ENCODE data around the gene RBPJL.

The RBPJL gene

DNA sequence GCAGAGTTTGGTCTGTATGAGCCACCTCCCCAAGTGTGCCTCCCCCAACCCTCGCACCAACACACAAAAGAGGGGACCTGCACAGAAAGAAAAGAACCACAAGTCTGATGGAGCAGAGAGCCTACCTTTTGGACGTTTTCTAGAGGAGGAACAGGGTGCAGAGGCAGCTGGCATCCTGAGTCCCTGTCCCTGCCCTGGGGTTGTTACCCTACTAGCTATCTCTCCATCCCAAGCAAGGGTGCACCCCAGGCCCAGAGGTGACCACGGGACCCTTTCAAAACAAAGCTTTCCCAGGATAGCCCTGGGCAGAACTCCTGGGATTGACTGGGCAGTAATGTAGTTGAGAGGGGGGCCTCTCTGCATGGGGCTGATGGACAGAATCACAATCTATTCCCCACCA is 11.2 kb downstream of the RBPJL start:
- DNase-seq (ENCODE audit: low spot score) = no peak

- DNase-seq (ENCODE audit: low spot score) = no peak
These were observed 11.8 kb downstream of the RBPJL start for GRCh38 chr20:45318386-45318939.

DNA sequence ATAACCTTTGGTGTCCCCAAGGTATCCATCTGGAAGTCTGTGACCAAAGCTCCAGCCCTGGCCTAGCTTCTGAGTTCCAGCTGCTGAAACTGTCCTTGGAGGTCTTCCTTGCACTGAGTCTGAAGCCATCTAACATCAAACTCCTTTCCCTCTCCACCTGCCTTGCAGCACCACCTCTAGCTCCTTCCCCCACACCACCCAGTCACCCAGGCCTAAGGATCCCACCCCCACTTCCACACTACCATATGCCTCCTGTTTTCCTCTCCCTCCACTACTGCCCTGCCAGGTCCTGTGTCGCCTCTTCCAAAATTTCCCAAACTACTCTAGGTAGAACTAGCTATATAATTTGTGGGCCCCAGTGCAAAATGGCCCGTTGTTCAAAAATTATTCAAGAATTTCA is 12.3 kb downstream of the RBPJL start:
- DNase-seq (ENCODE audit: low spot score) = no peak

DNA sequence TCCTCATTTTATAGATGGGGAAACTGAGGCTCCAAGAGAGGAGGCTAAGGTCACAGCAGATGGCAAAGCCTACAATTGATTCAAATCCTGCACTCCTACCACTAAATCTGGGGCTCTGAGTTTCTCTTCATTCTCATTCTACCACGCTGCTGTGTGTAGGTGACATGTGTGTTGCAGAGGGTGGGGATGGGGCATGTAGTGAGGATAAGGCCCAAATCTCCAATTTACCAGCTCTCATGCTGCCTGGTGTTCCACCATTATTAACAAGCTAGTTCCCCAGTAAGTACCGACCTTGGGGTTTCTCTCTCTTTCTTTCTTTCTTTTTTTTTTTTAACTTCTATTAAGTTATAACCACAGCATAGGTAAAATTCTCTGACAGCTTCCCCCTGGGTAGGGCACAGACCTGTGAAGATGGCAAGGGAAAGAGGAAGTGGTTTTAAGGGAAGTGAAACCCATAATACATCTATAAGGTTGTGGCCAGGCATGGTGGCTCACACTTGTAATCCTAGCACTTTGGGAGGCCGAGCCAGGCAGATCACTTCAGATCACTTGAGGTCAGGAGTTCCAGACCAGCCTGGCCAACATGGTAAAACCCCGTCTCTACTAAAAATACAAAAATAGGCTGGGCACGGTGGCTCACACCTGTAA is 14.4 kb downstream of the RBPJL start:
- peak; percentile 21 for DNase-seq (ENCODE audit: low spot score)

DNA sequence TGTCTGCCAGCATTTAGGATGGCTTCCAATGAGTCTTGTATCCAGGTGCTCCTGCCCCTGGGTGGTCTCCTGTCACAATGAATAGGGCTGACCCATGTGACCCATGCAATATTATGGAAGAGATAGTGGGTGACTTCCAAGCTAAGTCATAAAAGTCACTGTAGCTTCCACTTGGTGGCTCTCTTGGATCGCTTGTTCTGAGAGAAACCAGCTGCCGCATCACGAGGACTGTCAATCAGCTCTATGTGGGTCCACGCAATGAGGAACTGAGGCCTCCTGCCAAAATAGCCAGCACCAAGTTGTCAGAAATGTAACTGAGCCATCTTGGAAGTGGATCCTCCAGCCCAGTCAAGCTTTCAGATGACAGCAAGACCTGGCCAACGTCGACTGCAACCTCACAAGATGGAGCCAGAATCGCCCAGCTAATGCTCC is 16.3 kb downstream of the RBPJL start:
- DNase-seq (ENCODE audit: low spot score) = peak; percentile 7

GRCh38 chr20:45323731-45324130 is 17.1 kb downstream of the RBPJL start:
- no peak for DNase-seq (ENCODE audit: low spot score)

DNA sequence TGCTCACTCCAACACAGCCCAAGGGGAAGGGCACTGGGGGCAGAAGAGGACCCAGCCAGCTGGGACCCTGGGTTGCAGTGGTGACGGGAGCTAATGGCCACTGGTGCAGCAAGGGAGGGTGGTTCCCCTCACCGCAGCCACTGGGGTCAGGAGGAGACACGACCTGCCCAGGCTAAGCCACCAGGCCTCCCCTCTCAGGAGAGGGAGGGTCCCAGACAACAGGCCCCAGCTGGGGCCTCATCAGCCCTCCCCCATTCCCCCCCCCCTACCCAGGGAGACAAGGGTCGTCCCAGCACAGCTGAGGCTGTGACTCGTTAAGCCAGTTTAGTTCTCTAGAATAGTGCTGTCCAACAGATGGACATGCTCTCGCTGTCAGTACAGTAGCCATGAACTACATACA is 18.7 kb downstream of the RBPJL start:
- DNase-seq (ENCODE audit: low spot score) = no peak

DNA sequence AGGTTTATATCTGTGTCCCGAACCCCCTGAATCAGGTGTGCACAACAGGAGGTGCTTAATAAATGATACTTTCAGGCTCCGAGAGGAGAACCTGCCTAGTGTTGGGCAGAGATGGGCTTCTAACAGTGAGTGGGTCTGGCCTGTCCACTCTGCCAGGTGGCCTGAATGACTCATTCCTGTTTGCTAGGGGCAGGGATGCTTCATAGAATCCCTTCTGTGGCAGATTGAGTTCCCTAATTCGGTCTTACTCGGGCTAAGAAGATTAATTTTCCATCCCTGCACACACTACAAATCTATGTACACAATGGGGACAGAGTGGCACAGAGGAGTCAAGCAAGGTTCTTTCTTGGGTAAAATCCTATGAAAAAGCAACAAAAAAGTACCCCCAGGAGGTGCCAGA is 21.8 kb downstream of the RBPJL start:
- DNase-seq (ENCODE audit: low spot score) = no peak

DNA sequence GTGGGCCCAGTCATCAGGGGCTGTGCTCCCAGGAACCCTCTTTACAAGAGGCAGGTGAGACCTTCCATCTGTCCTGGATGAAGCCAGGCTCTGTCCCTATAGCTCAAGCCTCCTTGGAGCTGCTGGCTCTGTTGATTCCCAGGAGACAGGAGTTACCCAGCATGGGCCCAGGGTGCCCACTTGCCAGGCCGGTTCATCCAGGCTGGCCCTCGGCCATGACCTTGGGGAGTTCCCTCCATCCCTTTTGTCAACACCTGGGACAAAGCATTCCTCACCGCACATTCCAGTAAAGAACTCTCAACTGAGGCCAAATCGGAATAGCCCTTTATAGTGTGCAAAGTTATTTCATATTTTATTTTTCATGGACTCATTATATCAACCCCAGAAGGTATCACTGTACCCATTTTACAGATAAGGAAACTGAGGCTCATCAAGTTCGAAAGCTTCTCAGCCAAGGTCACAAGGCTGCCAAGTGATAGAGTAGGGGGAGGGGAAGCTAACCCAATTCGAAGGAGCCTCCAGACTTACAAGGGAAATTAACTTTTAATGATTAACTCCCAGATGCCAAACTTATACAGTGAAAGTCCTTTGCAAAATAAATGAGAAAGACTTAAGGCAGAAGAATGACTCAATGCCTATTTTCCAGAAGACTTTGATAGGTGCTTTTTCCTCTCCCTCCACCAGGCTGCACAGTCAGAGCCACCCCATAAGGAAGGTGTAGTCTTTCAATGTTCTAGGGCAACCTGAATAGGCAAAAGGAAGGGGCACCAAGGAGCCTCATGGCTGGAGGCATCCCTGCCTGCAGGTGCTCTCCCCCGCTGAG is 23.1 kb downstream of the RBPJL start:
- no peak for DNase-seq (ENCODE audit: low spot score)

DNA sequence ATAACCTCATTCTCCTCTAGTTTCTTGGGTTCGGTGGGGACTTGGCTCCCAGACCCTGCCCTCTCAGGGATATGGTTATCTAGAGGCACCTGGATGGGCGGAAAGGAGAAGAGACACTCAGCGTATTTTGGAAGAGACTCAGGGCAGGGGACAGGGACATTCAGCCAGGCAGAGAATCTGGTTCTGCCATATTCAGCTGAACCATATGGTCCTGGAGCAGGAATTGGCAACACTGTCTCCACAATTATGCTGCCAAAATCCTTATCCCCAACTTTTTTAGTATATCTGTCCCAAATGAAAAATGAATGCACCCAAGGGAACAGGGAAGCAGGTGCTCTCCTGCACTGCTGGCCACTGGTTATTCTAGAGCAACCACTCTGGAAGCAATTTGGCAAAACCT is 23.8 kb downstream of the RBPJL start:
- no peak for DNase-seq (ENCODE audit: low spot score)

DNA sequence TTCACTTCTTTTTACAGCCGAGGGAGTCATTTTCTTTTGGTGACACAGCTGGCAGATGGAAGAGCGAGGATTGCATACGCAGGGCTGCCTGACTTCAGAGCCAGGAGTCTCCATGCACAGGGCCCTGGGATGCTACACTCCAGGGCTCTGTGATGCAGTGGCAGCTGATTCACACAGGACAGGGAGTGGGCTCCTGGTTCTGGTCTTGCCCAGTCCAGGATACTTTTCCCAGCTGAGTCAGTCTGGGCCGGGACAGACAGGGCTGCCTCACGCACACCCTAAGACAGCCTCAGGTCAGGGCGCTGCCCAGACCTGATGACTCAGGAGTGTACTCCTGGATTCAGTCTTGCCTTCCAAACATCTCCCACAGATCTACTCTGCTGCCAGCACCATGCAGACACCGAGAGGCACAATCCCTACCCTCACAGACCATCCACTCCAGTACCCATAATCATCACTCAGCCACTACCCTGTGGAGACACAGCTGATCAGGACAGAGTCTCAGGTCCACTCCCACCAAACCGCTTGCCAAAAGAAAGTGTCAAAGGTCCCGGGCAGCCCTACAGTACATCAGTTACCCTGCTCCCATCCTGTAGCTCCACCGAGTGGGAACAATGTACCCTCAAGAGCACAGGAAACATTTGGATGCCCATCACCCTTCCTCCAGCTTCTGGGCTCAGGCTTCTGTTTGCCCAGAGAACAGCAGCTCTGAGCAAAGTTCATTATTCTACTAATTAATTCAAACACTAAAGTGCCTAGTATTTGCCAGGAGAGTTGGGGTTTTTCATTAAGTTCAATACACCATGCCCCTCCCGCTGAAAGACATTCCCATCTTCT is 30.1 kb downstream of the RBPJL start:
- DNase-seq (ENCODE audit: low spot score) = no peak

DNA sequence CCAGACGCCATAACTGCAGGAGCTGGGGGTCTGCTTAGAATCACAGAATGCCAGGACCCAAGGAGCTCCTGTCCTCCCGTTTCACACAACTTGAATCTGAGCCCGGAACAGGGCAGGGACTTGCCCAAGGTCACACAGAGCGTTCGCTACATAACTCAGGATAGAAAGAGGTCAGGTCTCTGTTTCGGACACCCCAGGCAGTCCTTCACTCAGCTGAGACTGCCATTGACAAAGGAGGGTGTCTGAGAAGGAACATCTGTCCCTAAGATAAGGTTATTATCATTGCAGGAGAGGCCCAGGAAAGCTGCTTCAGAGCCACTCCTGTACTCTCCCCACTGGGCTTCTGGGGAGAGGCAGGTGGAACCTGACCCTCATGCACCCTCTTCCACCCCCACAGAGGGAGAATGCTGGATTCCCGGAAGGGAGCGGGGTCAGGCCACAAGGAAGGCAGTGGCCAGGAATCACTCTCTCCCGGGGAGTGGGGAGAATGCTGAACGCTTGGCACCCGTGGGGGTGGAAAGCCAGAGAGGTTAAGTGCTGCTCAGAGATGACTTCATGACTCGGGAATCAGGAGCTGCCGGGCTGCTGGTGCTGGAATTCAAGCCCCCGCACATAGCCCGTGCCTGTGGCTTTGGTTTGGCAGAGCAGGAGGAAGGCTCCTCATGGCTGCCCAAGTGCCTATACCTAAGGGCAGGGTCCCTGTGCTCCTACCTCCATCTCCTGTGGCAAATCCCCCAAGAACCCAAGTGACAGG is 30.9 kb downstream of the RBPJL start:
- DNase-seq (ENCODE audit: low spot score) = no peak

DNA sequence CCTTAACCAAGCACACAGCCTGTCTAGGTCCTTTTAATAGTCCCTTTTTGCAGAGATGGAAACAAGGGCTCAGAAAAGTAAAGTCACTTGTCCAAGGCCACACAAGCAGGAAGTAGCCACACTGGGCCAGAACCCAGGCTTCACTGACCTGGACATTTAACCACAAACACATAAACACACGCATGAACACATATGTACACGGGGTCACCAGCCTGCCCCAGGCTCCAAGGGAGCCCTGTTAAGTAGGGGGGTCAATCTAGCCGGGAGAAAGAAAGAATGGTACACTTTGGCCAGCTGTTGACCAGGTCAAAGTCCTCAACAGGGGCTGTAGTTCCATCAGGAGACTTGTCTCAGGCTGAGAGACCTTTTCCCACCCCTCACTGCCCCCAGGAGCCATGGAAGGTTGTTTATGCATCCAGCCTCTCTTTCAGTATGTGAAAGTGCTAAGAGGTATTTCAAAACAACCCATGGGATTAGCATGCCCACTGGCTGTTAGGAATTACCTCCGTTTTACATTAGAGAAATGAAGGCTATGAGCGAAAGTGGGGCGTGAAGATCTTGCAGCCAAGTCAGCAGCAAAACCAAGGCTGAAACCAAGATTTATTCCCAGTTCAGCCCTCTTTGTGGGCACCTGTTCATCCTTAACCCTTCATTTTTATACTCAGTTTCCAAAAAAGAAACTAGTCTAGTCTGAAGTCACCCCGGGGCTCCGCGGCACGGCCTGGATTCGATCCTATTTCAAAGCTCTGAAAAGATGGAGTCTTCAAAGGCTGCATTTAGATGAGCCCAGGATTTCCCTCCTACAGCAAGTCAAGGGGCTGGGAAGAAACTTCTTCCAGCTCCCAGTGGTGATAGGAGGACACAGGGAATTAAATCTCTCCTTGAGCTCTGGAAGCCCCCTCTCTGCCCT is 31.7 kb downstream of the RBPJL start:
- DNase-seq (ENCODE audit: low spot score) = no peak

DNA sequence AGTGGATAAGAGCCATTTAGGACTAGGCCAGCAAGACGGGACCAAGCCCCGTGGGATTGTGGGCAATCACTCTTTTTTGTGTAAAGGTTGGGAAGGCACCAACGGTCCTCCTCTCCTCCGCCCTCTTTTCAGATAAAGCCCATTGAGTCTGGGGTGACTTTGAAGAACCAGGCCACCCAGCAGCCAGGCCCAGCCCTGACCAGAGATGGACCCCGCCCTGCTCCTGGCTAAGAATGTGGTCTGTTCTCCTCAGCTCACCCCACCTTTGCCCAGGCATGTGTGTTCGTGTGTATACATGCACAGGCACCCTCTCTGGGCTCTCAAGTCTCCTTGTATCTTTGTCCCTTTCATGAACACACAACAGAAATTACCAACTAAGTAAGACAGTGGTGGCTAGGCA is 32.4 kb downstream of the RBPJL start:
- no peak for DNase-seq (ENCODE audit: low spot score)

GRCh38 chr20:45339799-45340198 is 33.2 kb downstream of the RBPJL start:
- no peak for DNase-seq (ENCODE audit: low spot score)

- no peak for DNase-seq (ENCODE audit: low spot score)
These were observed 33.7 kb downstream of the RBPJL start for GRCh38 chr20:45340236-45340847.

- no peak for DNase-seq (ENCODE audit: low spot score)
These were observed 34.3 kb downstream of the RBPJL start for GRCh38 chr20:45340951-45341350.

GRCh38 chr20:45341579-45341938 is 34.9 kb downstream of the RBPJL start:
- DNase-seq (ENCODE audit: low spot score) = no peak

GRCh38 chr20:45341939-45342854 is 35.6 kb downstream of the RBPJL start:
- DNase-seq (ENCODE audit: low spot score) = no peak
